ENCODE results near the gene CRADD.
"Not testable (repeated sequence)": the region's sequence is repeated elsewhere in the genome, so short reads cannot be mapped to it uniquely, and the experiment has no call there.

Gene CRADD

DNA sequence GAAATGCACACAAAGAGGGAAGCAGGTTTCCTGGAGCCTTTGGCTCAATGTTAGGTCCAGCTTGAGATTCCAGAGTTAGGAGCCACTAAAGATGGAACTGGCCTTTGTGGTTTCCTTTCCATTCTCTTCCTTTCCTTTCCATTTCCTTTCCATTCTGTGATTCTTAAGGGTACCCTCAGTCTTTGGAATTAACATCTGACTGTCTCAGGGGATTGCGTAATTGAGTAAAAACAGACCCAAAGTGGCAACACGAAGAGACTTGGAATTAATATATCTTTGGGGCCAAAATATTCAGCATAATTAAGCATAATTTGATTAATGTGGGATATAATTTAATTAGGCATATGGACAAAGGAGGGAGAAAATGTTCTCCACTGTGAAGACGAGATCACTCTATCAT is 205.6 kb downstream of the CRADD start:
- no peak for DNase-seq

DNA sequence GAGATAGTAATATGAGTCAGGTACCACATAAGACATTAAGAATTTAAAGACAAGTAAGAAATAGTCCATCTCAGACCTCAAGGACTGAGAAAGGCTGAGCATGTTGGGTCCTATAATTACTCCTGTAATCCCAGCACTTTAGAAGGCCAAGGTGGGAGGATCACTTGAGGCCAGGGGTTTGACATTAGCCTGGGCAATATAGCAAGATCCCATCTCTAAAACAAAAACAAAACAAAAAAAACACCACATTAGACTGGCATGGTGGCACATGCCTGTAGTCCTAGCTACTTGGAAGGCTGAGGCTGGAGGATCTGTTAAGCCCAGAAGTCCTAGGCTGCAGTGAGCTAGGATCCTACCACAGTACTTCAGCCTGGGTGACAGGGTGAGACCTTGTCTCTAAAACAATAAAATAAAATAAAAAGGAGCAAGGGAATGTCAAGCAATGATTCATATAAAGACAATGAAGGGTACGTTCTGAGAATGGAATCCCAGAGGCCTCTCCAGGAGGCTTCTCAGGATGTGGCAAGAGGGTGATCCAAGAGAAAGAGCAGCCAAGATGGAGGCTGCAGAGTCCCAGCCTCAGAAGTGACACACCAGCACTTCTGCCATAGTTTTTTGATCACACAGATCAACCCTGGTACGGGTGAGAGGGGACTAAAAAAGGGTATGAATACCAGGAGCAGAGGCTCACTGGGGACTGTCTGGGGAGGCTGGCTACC is 206.4 kb downstream of the CRADD start:
- no peak for DNase-seq

DNA sequence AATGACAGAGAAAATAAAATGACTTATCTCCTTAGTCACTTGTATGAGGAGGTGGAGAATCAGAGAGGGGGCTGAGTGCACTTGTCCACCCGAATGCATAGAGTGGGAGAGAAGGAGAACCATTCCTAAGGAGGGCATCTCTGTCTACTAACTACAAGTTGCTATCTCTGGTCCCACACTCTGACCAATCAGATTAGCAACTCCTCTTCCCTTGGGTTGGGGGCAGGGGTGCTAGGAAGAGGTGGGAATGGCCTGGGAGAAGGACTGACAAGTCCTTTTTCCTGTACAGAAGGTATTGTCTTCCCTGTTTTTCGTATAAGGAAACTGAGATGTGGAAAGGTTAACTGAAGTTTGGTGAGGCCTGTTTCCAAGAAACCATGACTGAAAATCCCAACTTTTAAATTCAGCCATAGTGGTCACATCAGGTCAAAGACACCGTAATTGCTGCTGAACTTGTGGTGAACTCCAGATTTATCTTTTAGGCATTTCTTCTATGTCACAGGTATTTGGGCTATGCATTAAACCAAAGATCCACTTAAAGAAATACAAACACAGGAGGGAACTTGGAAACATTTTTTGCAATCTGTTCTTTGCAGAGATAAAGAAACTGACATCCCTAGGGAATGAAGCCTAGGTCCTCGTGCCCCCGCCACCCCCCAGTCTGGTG is 207.8 kb downstream of the CRADD start:
- no peak for DNase-seq

DNA sequence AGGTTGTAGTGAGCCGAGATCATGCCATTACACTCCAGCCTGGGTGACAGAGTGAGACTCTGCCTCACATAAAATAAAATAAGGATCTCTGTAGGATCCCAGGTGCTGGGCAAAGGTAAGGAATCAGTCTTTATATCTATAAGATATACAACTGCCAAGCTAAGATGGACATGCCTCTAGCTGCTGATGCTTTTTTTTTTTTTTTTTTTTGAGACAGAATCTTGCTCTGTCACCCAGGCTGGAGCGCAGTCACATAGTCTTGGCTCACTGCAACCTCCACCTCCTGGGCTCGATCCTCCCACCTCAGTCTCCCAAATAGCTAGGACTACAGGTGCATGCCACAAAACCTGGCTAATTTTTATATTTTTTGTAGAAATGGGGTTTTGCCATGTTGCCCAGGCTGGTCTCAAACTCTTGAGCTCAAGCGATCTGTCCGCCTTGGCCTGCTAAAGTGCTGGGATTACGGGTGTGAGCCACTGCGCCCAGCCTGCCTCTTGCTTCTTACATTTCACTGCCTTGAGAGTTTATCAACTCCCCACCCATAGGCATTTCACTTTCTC is 208.9 kb downstream of the CRADD start:
- not testable (repeated sequence) for DNase-seq

DNA sequence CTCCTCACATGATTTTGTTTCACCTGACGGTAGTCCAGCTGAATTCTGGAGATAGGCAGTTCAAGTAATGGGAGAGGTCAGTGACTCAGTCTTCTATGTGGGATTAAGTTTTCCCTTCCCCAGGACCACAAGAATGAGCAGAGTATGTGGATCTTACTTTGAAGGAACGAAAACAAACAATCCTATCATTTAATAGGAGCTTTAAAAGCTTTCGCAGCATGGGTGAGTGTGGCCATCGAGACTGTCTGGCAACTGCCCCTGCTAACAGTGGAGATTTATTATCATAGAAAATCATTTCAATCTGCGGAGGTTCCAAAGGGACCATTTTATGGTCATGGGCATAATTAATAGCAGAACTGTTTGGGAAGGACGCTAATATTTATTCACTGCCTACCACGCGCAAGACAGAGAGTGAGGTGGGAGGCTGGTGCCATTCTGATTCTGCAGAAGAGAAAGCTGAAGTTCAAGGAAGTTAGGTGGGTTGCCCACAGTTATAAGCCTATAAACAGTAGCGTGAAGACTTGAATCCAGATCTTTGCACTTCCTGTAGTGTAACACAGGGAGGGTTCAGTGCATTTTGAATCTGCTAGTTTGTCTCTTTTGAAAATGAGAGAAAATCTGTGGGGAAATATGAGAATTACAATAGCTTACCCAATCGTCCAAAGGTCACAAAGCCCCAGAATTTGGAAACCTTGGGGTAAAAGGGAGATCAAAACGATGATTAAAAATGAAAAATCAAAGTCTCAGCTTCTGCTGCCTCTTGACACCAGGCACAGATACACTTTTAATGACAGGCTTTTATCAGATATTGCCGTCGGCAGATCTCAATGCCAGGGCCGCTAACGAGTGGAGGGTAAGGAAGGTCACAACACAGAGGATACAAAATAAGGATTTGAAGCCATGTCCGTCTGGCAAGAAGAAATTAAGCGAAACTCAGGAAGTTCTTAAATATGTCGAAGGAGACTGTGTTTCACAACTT is 209.6 kb downstream of the CRADD start:
- DNase-seq, result no peak

DNA sequence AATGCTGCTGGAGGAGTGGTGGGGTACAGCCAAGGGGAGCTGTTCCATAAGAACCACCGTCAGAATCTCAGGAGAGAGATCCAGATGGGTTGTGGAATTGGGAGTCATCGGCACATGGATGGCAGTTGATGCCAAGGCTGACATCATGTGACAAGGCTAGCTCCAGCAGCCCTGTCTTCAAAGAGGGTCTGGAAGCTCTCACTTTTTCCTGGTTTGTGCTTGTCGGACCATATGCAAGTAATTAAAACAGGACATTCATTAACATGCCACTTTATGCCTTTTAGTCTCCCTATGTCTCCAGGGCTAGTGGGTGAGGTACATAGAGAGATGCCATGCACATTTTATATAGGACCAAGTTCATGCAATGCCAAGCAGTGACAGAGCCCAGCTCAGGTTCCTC is 211.8 kb downstream of the CRADD start:
- no peak for DNase-seq

DNA sequence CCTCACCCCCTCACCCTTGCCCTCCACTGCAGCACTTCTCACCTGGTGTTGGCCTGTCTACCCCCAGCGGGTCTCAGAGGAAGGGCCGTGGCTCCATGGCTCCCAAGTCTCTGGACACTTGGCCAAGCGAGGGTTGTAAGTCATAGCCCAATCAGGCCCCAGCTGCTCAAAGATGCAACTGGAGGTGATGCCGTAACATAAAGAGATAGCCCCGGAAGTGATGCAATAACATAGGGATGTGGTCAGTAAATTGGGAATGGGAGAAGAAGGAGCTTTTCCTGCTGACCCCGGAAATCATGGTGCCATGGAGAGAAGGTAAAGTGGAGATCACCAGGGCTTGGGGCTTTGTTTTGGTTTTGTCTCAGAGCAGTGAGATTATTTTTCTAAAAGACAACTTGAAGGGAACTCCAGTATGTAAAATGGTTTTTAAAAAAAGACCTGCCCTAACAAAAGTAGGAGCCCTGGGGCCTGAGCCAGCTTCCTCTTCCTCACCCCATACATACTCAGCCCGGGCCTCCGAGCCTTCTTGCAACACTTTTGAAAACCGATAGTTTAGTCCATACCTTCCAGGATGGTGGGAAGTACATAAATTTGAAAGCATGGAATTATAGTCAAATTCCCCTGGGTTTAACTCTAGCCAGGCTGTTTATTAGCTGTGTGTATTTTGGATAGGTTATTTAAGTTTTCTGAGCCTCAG is 212.5 kb downstream of the CRADD start:
- no peak for DNase-seq

DNA sequence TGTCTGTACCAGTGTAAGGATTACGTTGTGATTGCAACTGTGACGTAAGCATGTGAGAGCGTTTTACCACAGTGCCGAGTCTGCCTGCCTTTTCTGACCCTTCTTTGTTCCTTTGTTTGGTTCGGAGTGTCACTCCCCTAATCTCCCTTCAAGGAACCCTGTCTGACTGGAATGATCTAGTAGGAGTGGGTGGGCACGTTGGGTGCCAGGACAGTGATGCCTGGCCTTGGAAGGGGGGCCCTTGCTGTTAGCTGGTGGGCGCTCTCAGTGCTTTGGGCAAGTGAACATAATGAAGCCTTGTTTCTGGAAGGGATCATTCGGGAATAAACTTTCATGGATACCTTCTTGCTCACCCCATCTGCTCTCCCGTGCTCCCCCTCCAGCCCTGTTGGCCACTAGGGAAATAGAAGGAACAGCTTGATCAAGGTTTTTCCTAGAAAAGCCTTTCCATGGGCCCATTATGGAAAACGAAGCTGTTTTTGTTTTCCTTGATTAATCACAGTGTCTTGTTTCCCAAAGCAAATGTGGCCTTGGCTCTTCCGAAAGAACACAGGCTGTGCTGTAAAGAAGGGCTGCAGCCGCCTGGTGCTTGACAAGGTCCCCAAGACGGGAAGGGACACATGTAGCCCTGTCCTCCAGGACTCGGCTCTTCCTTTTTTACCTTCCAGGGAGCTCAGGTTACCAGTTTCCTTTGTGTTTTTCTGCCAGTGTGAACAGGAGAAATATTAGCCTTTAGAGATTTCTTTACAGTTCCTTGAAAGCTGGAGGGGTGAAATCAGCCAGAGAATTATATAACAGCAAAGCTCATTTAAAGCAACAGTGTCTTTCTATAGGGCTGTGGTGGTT is 215.5 kb downstream of the CRADD start:
- peak in 1 of 2 experiments; percentile 5 for DNase-seq

DNA sequence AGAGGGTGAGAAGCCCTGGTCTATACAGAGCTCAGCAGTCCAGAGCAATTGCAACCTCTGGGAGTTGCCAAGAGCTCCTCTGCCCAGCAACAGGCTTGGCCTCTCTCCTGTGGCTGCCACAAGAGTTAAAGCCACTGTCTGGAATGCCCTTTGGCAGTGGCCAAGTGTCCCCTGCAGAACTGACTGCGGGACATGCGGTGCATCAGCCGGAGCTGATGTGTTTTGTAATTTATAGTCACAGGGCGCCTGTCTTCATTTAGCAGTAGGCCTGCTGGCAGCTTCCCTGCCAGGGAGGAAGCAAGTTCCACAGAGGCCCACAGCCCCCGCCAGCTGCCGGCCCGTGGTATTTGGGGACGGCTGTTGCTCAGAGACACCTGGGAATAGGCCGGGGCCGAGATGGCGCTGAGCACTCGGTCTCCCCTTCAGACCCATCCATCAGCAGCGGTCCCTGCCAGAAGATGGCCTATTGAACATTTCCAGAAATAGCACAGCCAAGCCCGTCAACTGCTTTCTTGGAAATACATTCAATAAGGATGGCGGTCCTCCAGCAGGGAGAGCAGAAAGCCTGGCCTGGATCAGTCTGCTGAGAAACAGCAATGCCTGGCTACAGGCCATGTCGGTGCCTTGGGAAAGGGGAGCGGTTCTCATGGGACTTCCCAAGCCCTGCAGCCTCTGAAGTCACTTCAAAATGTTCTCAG is 217.4 kb downstream of the CRADD start:
- DNase-seq, result no peak

DNA sequence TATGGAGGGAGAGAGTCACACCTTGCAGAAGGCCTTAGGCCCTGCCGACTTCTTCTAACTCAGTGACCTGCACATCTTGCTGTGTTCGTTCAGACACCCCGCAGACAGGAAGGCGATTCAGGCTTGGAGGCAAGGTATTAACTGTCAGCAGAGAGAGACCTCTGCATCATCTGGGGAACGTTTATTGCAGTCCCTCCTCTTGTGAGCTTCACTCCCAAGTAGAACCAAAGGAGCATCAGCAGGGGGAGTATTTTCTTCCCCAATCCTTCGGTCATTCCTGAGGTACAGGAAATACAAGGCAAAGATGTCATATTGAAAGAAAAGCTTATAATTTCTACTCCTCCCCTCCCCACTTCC is 217.9 kb downstream of the CRADD start:
- DNase-seq, result no peak

DNA sequence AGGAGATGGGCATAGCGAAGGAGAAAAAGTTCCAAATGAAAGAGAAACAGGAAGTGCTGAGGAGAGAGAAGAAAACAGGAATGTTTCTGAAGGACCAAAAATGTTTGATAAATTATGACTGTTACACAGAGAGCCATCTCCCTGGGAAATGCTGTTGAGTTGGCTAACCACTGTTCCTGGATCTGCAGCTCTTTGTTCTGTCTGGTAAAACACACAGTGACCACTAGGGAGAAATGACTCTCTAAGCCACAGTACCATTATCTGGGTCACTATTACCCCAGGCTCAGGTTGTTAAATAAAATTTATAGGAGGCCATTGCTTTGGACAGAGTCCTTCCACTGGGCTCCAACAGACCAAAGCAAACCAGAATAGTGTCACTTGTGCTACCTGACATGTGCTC is 219.3 kb downstream of the CRADD start:
- no peak for DNase-seq

DNA sequence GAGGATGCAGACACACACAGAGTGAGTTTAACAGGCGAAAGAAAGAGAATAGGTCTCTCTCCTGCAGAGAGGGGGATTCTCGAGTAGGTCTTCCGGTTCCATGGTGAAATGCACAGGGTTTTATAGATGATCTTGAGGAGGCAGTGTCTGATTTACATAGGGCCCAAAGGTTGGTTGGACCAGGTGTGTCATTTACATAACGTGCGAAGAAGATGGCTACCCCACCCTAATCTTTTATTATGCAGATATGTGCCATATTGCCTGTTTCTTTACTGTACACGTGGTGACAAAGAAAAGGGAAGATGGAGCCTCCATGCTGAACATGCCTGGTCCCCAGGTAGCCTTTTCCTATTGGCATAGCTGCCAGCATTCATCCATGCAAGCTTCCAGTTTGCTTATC is 219.8 kb downstream of the CRADD start:
- DNase-seq, result no peak

DNA sequence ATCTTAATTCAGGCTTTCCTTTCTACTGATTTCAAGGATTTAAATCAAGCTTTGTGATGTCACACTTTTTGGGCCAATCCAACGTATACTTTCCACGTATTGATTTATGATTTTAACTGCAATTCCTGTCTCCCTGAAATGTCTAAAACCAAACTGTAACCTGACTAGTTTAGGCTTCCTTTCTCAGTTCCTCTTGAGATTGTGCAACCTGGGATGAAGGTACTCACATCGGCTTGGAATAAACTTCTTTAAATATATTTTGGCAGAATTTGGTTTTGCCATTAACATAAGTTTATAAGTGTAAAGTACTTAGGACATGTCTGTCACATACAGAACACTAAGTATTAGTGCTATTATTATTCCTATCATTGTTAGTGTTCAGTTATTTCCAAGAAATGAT is 224.6 kb downstream of the CRADD start:
- no peak for DNase-seq

DNA sequence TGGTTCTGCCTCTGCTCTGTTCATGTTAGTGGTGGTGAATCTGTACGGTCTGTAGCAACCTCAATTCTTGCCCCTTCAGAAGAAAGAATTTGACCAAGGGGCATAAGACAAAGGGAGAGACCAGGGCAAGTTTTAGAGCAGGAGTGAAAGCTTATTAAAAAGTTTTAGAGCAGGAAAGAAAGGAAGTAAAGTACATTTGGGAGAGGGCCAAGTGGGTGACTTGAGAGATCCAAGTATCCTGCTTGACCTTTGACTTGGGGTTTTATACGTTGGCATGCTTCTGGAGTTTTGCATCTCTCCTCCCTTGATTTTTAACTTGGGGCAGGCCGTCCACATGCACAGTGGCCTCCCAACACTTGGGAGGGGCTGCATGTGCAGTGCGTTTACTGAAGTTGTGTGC is 225.0 kb downstream of the CRADD start:
- no peak for DNase-seq

DNA sequence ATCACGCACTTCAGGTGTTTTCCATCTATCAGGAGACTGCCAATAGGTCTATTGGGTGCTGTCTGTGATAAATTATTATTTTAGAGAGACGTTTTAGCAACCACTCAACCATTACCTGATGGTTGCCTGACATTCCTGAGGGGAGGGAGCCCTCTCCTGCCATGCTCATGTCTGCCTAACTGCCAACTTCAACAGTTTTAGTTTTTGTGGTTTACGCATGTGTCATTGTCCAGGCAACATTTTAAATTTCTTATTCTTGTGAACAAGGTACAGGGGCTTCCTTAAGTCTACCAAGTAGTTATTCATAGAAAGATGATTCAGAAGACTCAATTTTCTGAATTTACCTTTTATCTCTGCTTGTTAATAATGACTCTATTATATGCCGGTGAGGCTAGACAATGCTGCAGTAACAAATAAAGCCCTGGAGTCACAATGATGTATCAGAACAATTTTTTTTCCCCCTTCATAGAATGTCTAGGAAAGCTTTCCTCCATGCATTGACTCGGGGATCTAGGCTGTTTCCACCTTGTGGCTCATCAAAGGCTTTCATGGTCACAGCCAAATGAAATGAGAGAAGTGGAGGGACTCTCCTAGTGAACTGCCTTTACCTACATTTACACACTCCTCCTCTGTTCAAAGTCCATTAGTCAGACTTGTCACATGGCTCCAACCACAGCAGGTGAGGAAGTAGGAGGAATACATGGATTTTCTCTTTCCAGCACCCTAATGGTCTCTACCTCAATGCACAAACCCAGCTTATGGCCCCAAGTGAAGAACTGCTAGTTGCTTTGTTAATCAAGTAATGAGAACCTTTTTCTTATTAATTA is 225.8 kb downstream of the CRADD start:
- no peak for DNase-seq

DNA sequence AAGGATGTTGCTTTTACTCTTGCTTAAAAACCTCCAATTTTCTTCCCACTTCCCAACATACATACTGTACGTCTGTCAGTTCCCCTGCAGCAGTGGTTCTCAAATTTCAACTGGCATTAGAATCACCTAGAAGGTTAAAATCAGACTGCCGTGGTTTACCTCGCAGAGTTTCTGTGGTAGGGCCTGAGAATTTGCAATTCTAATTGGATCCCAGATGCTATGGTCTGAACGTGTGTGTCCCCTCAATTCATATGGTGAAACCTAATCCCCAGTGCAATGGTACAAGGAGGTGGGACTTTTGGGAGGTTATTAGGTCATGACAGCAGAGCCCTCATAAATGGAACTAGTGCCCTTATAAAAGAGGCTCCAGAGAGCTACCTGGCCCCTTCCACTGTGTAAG is 226.9 kb downstream of the CRADD start:
- no peak for DNase-seq

DNA sequence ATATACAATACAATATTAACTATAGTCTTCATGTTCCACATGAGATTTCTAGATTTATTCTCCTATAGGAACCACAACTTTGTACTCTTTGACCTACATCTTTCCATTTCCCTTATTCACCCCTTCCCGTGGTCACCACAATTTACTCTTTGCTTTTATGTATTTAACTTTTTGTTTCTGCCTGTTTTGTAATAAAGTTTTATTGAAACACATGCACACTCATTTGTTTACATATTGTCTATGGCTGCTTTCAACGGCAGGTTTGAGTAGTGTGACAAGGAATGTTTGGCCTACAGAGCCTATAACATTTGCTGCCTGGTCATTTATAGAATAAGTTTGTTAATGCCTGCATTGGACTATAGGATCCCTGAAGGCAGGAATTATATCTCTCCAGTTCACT is 231.1 kb downstream of the CRADD start:
- no peak for DNase-seq

DNA sequence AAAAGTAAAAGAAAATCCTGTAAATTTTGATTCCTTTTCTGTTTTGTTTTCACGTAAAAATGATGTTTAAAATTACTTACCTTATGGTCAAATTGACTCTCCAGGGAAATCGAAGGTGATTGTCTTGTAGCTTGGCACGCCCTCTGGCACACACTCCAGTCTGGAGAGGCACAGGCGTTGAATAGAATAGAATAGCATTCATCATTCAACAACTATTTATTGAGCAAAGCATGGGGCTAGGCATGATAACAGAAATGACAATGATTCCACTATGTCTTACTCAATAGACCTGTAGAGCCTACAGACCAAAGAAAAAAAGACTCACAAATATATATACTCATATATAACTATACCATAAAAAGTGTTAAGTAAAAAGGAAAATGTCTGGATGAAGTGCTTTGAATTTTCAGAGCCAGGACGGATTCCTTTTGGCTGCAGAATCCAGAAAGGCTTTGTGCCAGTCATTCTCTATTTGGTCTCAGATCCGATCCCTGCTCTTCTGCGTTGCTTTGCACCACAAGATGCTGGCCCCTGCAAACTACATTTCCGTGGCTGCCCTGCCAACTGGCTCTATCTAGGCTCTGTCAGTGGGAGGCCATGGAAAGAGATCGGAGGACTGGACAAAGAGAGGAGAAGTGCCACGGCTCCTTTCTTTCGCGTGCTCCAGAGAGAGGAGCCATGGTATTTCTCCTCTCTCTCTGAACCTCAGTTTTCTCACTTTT is 231.8 kb downstream of the CRADD start:
- no peak for DNase-seq

DNA sequence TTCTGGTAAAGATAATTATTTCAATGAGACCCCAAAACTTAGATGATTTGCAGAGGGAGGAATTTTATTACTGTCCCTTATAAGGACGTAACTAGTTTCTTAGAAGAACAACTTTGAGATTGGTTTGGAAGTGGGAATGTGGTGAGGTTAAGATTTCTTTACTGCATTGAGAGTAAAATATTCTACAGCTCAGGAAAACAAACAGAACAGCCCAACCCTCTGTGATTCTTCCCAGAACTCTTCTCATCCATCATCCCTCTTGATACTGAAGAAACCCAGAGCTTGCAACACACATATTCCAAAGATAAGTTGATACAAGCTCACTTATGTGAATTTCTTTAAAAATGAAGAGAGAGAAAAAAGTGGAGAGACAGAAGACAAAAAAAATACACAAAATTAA is 234.2 kb downstream of the CRADD start:
- no peak for DNase-seq

Measured in NCI-H1930 (cell line).